ENCODE data around the gene TTC9B.
A peak's percentile ranks its signal among the peaks of the same experiment; 100 is the strongest.
"Not testable (repeated sequence)": the region's sequence is repeated elsewhere in the genome, so short reads cannot be mapped to it uniquely, and the experiment has no call there.

Gene TTC9B

GRCh38 chr19:40221858-40222619 is 3.9 kb upstream of the TTC9B start:
- intact Hi-C loops (cut with DNase I), result no loop called here
- peak; percentile 52 to 94 (median 86) for DNase-seq

DNA sequence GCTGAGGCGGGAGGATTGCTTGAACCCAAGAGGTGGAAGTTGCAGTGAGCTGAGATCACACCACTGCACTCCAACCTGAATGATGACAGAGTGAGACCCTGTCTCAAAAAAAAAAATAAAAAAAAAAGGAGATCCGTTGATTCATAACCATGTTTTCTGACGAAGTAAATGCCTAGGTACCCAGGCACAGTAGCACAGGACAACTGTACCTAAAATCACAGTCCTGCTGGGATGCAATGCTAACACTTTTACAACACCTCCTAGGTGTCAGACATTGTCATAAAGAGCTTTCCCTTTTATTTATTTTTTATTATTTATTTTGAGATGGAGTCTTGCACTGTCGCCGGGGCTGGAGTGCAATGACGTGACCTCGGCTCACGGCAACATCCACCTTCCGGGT is 2.5 kb upstream of the TTC9B start:
- intact Hi-C loops (cut with DNase I), result no loop called here
- DNase-seq, result no peak

- peak in 4 of 42 donors; percentile 29 to 54 (median 41) for DNase-seq
- intact Hi-C loops (cut with DNase I), result loop anchor here (2.0 kb wide), 1 partner anchor 81 kb away; no protein-coding TSS in a partner anchor
These were observed 1.6 kb upstream of the TTC9B start for GRCh38 chr19:40219721-40220276.

DNA sequence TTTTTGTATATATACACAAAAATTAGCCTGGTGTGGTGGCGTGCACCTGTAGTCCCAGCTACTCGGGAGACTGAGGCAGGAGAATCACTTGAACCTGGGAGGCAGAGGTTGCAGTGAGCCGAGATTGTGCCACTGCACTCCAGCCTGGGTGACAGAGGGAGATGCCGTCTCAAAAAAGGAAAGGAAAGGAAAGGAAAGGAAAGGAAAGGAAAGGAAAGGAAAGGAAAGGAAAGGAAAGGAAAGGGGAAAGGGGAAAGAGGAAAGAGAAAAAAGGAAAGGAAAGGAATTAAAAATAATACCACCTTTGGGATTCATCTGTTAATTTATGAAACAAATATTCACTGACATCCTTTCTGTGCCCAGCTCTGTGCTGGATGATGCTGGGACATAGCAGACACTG is 845 bp upstream of the TTC9B start:
- intact Hi-C loops (cut with DNase I), result loop anchor here (2.0 kb wide), 1 partner anchor 80 kb away; no protein-coding TSS in a partner anchor
- DNase-seq, result not testable (repeated sequence)

- intact Hi-C loops (cut with DNase I), result no loop called here
- DNase-seq, result peak in 32 of 42 donors; percentile 15 to 73 (median 44)
These were observed 965 bp downstream of the TTC9B start for GRCh38 chr19:40217027-40217810.

DNA sequence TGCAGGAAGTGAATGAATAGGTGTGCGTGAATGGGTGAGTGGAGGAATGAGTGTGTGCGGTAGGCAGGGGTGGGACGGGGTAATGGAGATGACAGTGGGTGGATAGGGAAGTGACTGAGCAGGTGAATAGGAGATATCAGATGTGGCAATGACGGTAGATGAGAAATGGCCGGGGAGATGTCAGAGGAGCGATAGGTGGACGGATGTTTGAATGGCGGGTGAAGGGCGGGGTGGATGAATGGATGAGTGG is 1.5 kb downstream of the TTC9B start:
- intact Hi-C loops (cut with DNase I), result no loop called here
- peak in 18 of 42 donors; percentile 16 to 65 (median 44) for DNase-seq

DNA sequence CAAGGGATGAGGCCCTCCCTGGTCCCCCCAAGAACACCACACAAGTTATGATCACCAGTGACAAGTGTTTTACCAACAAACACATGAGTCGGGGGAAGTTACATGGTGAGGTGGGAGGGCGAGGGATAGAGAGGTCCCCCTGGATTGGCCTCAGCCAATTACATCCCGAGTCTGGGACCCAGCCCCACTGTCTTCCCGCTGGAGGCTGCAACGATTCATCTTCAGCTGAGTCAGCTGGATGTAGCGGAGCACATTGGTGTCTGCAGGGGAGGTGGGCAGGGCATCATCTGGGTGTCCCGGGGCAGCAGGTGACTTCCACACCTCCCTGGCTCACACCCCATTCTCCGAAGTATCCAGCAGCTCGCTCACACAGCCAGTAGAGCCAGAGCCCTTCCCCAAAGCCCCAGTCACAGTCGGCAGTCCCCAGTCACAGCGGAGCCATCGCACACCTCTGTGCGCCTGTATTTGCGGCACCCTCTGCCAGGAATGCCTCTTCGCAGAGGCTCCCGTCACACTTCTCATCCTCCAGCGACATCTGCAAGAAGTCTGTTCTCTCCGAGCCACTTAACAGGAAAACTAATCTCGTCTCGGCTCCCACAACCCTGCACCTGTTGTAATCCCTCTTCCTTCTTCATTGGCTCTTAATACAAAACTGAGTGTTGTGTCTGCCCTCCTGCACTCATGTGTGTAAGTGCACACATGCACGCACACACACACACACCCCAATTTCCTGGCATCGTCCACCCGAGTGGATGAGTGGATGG is 2.0 kb downstream of the TTC9B start:
- peak in 19 of 42 donors; percentile 22 to 69 (median 45) for DNase-seq
- intact Hi-C loops (cut with DNase I), result no loop called here

- intact Hi-C loops (cut with DNase I), result no loop called here
- DNase-seq, result no peak
These were observed 3.2 kb downstream of the TTC9B start for GRCh38 chr19:40214936-40215335.

DNA sequence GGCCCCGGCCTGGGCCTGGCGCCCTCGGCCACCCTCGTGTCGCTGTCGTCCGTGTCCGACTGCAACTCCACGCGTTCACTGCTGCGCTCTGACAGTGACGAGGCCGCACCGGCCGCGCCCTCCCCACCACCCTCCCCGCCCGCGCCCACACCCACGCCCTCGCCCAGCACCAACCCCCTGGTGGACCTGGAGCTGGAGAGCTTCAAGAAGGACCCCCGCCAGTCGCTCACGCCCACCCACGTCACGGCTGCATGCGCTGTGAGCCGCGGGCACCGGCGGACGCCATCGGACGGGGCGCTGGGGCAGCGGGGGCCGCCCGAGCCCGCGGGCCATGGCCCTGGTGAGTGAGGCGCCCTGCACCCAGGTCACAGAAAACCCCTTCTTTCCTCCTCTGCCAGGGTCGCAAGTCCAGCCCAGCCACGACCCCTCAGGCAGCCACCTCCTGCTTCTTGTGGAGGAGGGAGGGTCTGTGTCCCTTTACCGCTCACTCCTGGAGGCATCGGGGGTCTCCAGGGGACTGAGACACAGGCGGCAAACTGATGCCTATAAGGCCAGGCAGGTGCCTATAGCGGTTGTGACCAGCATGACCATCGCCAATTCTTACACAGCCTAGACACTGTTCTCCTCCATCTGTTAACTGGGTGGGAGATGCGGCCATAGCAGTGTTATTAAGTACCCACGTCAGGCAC is 4.2 kb downstream of the TTC9B start:
- intact Hi-C loops (cut with DNase I), result no loop called here
- DNase-seq, result no peak

- DNase-seq, result no peak
- intact Hi-C loops (cut with DNase I), result no loop called here
These were observed 4.8 kb downstream of the TTC9B start for GRCh38 chr19:40213251-40213829.

GRCh38 chr19:40210889-40211288 is 7.3 kb downstream of the TTC9B start:
- intact Hi-C loops (cut with DNase I), result no loop called here
- DNase-seq, result no peak

GRCh38 chr19:40208602-40209001 is 9.6 kb downstream of the TTC9B start:
- no peak for DNase-seq
- intact Hi-C loops (cut with DNase I), result no loop called here

DNA sequence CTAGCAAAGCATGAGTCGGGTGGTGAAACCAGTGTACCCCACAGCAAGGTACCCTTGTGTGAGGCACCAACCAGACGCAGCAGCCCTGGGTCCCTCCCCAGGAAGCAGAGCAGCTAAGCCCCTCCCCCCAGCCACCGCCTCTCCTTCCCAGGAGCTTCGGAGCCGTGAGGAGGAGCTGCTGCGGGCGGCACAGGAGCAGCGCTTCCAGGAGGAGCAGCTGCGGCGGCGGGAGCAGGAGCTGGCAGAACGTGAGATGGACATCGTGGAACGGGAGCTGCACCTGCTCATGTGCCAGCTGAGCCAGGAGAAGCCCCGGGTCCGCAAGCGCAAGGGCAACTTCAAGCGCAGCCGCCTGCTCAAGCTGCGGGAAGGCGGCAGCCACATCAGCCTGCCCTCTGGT is 12.4 kb downstream of the TTC9B start:
- DNase-seq, result no peak
- intact Hi-C loops (cut with DNase I), result no loop called here

DNA sequence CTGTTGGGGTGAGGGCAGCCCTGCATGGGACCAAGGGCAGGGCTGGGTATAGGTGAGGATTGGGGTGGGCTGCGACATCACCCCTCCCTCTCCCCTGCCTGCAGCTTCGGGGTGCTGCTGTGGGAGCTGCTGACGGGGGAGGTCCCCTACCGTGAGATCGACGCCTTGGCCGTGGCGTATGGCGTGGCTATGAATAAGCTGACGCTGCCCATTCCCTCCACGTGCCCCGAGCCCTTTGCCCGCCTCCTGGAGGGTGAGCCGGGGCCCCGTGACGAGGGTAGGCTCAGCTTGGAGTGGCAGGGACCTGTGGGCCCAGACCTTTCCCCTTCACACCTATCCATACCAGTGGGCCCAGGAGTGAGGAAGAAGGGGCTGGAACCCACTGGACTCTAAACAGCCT is 13.8 kb downstream of the TTC9B start:
- intact Hi-C loops (cut with DNase I), result no loop called here
- DNase-seq, result no peak

- no peak for DNase-seq
- intact Hi-C loops (cut with DNase I), result no loop called here
These were observed 17.7 kb downstream of the TTC9B start for GRCh38 chr19:40200341-40201099.

DNA sequence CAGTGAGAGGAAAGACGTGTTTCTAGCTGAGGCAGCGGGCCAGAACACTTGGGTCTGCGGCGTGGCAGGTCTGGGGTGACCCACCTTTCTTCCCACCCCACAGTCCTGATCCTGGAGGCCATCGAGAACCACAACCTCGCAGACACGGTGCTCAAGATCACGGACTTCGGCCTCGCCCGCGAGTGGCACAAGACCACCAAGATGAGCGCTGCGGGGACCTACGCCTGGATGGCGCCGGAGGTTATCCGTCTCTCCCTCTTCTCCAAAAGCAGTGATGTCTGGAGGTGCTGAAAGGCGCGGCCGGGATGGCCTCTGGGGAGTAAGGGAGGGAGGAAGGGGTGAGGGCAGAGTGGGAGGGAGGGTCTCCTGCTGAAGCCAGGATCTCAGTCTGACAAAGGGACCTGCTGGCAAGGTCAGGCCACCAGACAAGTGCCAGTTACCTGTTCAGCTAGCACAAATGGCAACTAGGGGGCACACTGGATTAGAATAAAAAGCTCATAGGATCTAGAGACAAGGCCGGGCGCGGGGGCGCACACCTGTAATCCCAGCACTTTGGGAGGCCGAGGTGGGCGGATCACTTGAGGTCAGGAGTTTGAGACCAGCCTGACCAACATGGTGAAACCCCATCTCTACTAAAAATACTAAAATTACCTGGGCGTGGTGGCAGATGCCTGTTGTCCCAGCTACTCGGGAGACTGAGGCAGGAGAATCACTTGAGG is 19.8 kb downstream of the TTC9B start:
- DNase-seq, result no peak
- intact Hi-C loops (cut with DNase I), result no loop called here

- intact Hi-C loops (cut with DNase I), result no loop called here
These were observed 24.7 kb downstream of the TTC9B start for GRCh38 chr19:40193587-40193849.

More at GRCh38 chr19:40193587-40193849, 24.7 kb downstream of the TTC9B start:
- no peak for DNase-seq

Measured in head of caudate nucleus (tissue), 42 donors.